Nephron progenitor cell (in vitro differentiated cells): ENCODE results near the gene EML3.
A peak's percentile ranks its signal among the peaks of the same experiment; 100 is the strongest.

Experiments used
- DNase-seq: peaks from one replicate; pipeline ENCODE4 v3.0.0; 2021
- H3K27ac Mint-ChIP-seq: 2 replicates; pipeline ENCODE4 v1.8.0; 2021; ENCODE audit warnings: mild to moderate bottlenecking, moderate library complexity, mixed read lengths
- H3K27me3 Mint-ChIP-seq: 2 replicates; pipeline ENCODE4 v1.8.0; 2021; ENCODE audit warnings: mild to moderate bottlenecking, low read depth, mixed read lengths; ENCODE audit not compliant: poor library complexity
- H3K36me3 Mint-ChIP-seq: 2 replicates; pipeline ENCODE4 v1.8.0; 2021; ENCODE audit warnings: low read depth, mixed read lengths
- H3K4me1 Mint-ChIP-seq: 2 replicates; pipeline ENCODE4 v1.8.0; 2021; ENCODE audit warnings: mixed read lengths
- H3K4me3 Mint-ChIP-seq: 2 replicates; pipeline ENCODE4 v1.8.0; 2021; ENCODE audit warnings: mild to moderate bottlenecking, moderate library complexity, mixed read lengths
- H3K9me3 Mint-ChIP-seq: 2 replicates; pipeline ENCODE4 v1.8.0; 2021; ENCODE audit warnings: mild to moderate bottlenecking, moderate library complexity, mixed read lengths
- CTCF ChIP-seq: fragments of 200-600 bp; sonication (generic); IDR thresholded peaks from 2 replicates; pipeline ENCODE4 v1.5.0; 2021; ENCODE audit warnings: antibody characterized with exemption

The EML3 gene

GRCh38 chr11:62578541-62578940, 34.0 kb downstream of the EML3 start:
- no peak for DNase-seq
- TF ChIP-seq CTCF, result no peak
- H3K9me3 Mint-ChIP-seq, result no peaks in the 10 kb centered on the region
- H3K27ac Mint-ChIP-seq, result no peak overlapping the region
- peaks cover 47% of the 10 kb centered on the region for H3K36me3 Mint-ChIP-seq
- no peak overlapping the region for H3K4me3 Mint-ChIP-seq
- H3K27me3 Mint-ChIP-seq, result no peaks in the 10 kb centered on the region
- H3K4me1 Mint-ChIP-seq, result peaks cover 18% of the 10 kb centered on the region

- peak overlapping the region; percentile 67 for H3K27ac Mint-ChIP-seq
- TF ChIP-seq CTCF, result no peak
- H3K27me3 Mint-ChIP-seq, result no peaks in the 10 kb centered on the region
- H3K4me1 Mint-ChIP-seq, result peaks cover 30% of the 10 kb centered on the region
- H3K9me3 Mint-ChIP-seq, result no peaks in the 10 kb centered on the region
- no peak overlapping the region for H3K4me3 Mint-ChIP-seq
- peaks cover 48% of the 10 kb centered on the region for H3K36me3 Mint-ChIP-seq
- no peak for DNase-seq
These were observed 35.4 kb downstream of the EML3 start for GRCh38 chr11:62577046-62577714.

- Mint-ChIP-seq H3K4me3 (peak overlapping the region; percentile 100), H3K27me3 (no peaks in the 10 kb centered on the region), H3K9me3 (no peaks in the 10 kb centered on the region), H3K27ac (peak overlapping the region; percentile 82), H3K4me1 (peaks cover 43% of the 10 kb centered on the region), H3K36me3 (peaks cover 51% of the 10 kb centered on the region)
- TF ChIP-seq CTCF, result no peak
- no peak for DNase-seq
These were observed 36.7 kb downstream of the EML3 start for GRCh38 chr11:62575837-62576236.

- Mint-ChIP-seq H3K36me3 (peaks cover 55% of the 10 kb centered on the region), H3K27ac (peak overlapping the region; percentile 92), H3K4me3 (peak overlapping the region; percentile 100), H3K4me1 (peaks cover 46% of the 10 kb centered on the region), H3K27me3 (no peaks in the 10 kb centered on the region), H3K9me3 (no peaks in the 10 kb centered on the region)
- TF ChIP-seq CTCF, result no peak
- DNase-seq, result no peak
These were observed 37.4 kb downstream of the EML3 start for GRCh38 chr11:62575156-62575555.

- Mint-ChIP-seq H3K36me3 (peaks cover 61% of the 10 kb centered on the region), H3K27ac (peak overlapping the region; percentile 100), H3K4me1 (peaks cover 46% of the 10 kb centered on the region), H3K4me3 (peak overlapping the region; percentile 100), H3K9me3 (no peaks in the 10 kb centered on the region), H3K27me3 (no peaks in the 10 kb centered on the region)
- peak; percentile 53 for DNase-seq
- TF ChIP-seq CTCF, result no peak
These were observed 38.1 kb downstream of the EML3 start for GRCh38 chr11:62574363-62575071.
